GM19467 (cell line): ENCODE measurements around the gene TRAK2.
"Not testable (repeated sequence)": the region's sequence is repeated elsewhere in the genome, so short reads cannot be mapped to it uniquely, and the experiment has no call there.

Experiments
- ATAC-seq: cut with Tn5 transposase; IDR thresholded peaks from one replicate; pipeline ENCODE4 v1.9.1; 2021; ENCODE audit warnings: mild to moderate bottlenecking, moderate library complexity; ENCODE audit not compliant: unreplicated experiment

The TRAK2 gene

DNA sequence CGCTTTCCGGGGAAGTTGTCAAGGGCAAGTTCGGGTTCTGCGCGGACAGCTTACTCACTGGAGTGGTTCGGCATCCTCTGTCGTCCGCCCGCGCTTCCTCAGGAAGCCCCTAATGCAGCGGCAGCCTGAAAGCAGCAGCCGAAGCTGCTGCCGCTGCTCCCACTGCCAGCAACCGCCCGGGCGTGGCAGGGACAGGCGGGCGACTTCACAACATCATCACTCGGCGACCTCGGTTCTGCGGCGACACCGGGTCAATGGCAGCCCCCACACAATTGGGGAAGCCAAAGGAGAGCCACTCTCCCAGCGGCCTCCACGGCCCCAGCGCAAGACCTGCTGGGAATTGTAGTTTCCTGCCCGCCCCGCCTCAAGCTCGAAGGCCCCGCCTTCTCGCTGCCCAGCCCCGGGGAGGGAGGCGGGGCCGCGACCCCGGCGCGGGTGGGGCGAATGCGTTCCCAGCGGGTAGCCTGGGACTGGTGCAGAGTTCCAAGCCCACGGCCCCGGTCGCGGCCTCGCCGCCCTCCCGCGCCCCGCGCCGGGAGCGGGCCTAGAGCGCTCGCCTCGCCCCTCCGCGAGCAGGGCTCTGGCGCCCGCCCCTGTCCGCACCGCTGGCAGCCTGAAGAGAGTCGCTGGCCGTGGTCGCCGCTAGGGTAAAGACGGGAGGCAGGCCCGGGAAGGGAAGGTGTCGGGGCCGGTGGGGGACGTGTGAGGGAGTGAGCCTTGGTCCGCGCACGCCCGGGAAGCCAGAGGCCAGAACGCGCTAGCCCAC is at the start of gene TRAK2, which contains the start of gene STRADB:
Gene TRAK2, minus strand, starts transcription at position 167 of the 766 bp plus-strand sequence. CDS start 30,951 bp downstream, outside the sequence.
Gene STRADB, plus strand, starts transcription at position 449 of the 766 bp plus-strand sequence. CDS start 3,101 bp downstream, outside the sequence.
- ATAC-seq = peak; percentile 96

DNA sequence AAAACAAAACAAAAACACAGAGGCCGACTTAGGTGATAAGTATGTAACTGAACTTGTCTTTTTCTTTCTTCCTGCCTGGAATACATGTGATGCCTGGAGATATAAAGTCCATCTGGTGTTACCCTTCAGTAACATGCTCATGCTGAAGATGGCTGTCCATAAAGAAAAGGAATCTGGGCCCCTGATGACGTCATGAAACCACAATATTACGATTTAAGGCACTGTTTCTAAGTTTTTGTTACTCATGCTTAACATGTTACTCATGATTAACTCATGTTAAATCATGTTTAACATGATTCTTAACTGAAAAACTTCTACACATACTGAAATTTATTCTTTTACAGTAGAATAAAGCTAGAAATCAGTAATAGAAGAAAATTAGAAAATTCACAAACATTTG is 49.3 kb upstream of the TRAK2 start:
- ATAC-seq = no peak

- ATAC-seq = no peak
Observed at GRCh38 chr2:201496785-201497184, 45.5 kb upstream of the TRAK2 start.

DNA sequence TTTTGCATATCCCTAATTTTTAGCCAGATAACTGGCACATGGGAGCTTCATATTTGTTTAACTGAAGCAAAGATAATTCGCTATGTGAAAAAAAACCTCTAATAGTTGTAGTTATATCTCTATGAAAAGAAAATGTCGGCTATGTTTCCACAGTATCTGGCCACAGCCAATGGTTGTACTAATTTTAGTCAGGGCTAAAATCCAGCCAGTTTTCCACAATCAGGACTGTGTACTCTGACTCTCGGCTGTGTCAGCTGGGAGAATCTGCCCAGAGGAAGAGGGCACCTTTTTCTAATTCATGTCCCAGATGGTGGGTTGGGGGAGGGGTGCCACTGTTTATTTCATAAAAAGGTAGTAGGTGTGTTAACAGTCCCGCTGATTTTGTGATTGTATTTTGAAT is 39.0 kb upstream of the TRAK2 start:
- no peak for ATAC-seq

- no peak for ATAC-seq
Observed at GRCh38 chr2:201484805-201485204, 33.5 kb upstream of the TRAK2 start.

GRCh38 chr2:201483758-201484157 is 32.5 kb upstream of the TRAK2 start:
- not testable (repeated sequence) for ATAC-seq

- ATAC-seq = no peak
Observed at GRCh38 chr2:201483342-201483741, 32.1 kb upstream of the TRAK2 start.

GRCh38 chr2:201482543-201482942 is 31.3 kb upstream of the TRAK2 start:
- ATAC-seq = no peak

DNA sequence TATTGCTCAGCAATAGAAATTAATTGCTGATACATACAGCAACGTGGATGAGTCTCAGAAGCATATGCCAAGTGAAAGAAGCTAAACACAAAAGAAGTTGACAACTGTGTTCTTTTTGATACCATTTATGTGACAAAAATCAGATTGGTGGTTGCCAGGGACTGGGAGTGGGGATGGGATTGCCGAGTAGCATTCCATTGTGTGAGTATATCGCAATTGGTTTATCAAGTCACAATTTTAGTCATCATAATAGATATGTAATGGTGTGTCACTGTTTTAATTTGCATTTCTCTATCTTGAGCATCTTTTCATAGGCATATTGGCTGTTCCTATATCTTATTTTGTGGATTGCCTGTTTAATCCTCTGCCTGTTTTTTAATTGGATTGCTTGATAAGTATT is 21.2 kb upstream of the TRAK2 start:
- ATAC-seq = no peak

- ATAC-seq = no peak
Observed at GRCh38 chr2:201471732-201472393, 20.6 kb upstream of the TRAK2 start.

DNA sequence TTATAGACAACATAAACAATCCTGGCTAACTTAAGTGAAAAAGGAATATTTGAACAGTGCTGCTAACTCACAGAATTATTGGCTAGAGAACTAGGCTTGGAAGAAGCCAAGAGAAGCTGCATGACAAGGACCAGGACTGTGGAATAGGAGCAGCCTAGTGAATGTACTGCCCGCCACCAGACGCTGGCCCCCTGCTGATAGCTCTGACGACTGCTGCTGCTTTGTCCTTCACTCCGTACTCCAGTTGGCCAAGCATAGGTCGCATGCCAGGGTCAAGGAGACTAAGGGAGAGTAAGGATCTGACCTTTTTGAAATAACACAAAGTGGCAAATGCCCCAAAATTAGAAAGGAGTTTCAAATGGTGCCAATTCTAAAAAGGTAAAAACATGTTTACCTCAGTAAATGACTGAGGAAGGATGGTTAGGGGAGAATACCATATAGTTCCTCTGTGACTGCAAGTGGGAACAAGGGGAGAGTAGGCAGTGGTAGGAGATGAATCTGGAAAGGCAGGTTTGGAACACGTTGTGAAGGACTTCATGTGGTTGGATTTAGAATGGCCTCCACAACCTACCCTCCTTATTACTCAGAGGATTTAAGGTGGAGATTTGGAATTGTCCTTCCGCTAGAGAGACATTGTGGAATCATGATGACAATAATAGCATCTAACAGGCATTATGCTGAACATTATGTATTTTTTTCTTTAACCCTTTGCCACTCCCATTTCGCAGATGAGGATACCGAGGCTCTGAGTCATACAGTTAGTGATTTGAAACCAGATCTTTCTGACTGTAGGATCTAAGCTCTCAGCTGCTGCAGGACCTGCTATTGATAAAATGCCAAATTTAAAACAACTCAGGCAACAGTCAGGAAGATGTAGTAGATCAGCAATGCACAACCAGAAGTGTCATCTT is 19.8 kb upstream of the TRAK2 start:
- no peak for ATAC-seq

- no peak for ATAC-seq
Observed at GRCh38 chr2:201467666-201468065, 16.4 kb upstream of the TRAK2 start.

- ATAC-seq = no peak
Observed at GRCh38 chr2:201466050-201466675, 14.9 kb upstream of the TRAK2 start.

- no peak for ATAC-seq
Observed at GRCh38 chr2:201465524-201465971, 14.3 kb upstream of the TRAK2 start.

DNA sequence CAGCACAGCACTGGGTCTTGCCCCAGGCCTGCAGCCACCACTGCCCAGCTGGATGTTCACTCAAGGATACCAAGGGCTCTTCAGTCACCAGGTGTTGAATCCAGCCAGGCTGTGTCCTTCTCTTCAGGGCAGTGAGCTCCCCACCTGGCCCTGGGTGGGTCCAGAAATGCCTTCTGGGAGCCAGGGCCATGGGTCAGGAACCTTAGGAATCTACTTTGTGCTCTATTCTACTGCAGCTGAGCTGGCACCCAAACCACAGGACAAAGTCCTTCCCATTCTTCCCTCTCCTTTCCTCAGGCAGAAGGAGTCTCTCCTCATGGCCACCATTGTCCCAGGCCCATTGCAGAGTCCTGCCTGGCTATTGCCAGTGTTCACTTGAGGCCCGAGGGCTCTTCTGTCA is 13.3 kb upstream of the TRAK2 start:
- no peak for ATAC-seq

DNA sequence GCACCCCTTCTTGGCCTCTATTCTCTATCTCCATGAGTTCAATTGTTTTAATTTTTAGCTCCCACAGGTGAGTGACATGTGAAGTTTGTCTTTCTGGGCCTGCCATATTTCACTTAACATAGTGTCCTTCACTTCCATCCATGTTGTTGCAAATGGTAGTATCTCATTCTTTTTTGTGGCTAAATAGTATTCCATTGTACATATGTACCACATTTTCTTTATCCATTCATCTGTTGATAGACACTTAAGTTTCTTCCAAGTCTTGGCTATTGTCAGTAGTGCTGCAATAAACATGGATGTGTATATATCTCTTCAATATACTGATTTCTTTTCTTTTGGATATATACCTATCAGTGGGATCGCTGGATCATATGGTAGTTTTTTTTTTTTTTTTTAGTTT is 9.3 kb upstream of the TRAK2 start:
- ATAC-seq = no peak

- ATAC-seq = no peak
Observed at GRCh38 chr2:201458381-201458780, 7.1 kb upstream of the TRAK2 start.

DNA sequence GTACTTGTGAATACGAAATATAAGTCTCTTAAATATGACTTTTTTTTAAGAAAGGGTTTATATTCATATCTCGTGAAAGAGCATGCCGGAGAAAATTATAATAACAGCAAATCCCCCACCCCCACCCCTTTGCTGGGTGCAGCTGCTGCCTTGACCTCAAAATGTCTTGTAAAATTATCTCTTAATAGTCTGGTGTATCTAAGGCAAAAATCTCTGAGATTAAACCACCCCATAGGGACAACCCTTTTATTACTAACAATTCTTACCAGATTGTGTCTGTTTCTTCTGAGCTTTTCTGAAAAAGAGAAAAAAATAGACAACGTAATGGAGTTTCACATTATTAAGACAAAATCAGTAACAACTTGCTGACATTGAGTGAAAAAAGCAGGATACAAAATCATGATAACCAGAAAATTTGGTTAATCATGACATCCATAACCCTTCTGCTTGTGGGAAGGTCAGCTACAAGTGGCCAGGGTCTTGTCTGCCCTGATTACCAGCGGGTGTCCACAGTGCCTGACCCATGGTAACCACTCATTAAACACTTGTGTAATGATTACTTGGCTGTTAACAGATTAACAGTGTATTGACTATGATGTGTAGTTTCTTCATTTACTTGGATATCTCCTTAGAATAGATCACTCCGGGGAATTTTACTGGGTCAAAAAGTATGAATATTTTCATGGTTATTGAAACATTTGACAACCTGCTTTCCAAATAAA is 1.8 kb upstream of the TRAK2 start:
- no peak for ATAC-seq

DNA sequence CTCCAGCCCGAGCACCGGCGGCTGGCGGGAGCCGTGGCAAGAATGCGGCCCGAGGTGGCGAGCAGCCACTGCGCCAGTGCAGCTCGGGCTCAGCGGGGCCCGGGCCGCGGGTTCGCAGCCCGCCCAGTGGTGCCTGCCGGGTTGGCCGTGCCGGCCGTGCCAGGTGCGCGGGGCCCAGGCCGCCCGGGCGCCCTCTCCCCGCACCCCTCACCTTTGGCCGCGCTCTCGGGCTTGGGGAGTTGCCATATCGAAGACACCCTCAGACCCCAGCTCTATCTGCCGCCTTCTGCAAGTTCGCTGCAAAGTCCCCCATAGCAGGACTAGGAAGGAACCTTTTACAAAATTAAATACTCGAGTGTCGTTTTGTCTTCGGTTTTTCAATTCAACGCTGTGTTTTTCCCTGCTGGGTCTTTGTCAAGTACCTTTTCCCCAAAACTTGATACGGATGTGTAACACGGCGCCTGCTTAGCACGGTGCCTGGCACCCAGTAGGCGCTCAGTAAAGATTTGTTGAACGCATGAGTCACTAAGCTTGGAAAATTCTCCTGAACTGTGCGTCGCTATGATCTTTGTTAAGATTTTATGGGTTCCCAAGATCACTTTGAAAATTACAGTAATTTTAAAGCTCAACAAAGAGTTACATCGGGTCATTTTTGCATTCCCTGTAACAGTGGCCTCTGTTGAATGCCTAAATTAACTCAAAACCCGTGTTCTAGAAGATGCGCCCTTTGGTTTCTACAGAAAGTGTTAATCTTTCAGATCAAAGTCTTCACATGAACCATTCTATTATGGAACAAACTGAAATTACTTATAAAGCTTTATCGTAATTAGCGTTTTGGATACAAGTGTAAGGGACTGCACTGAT is 1.0 kb upstream of the TRAK2 start:
- no peak for ATAC-seq
